Keratinocyte (primary cell): ENCODE measurements around the gene CAPZA1.

Experiments
- CTCF ChIP-seq, 3 experiments: IDR thresholded peaks in 1 of 3; conservative IDR thresholded peaks in 1 of 3; optimal IDR thresholded peaks in 1 of 3; 2 replicates in 2 of 3; 3 replicates in 1 of 3; pipeline versions ENCODE3 to v1.5.1; 2011; ENCODE audit warnings: low read length in 3 of 3, mild to moderate bottlenecking in 3 of 3, moderate library complexity in 2 of 3, control low read depth in 1 of 3, inconsistent platforms in 1 of 3; ENCODE audit not compliant: insufficient read depth in 2 of 3; ENCODE audit errors: extremely low read depth in 1 of 3
- EZH2 ChIP-seq: IDR thresholded peaks from one replicate; pipeline ENCODE4 v1.6.1; 2012; ENCODE audit warnings: inconsistent platforms, mild to moderate bottlenecking, low read length, moderate library complexity

- TF ChIP-seq CTCF (optimal IDR thresholded peaks at IDR 0.05 in 1 of 3, IDR thresholded peaks at IDR 0.05 in 1 of 3, conservative IDR thresholded peaks at IDR 0.05 in 1 of 3; ENCODE audit: extremely low read depth in 1 of 3, insufficient read depth in 2 of 3, low read length in 3 of 3) (no peak), EZH2 (no peak)
Observed at GRCh38 chr1:112711670-112712069, 92.0 kb downstream of the CAPZA1 start.
